Muscle layer of duodenum (tissue), 2 donors: ENCODE data around the gene GAGE1.
"Not testable (repeated sequence)": the region's sequence is repeated elsewhere in the genome, so short reads cannot be mapped to it uniquely, and the experiment has no call there.

Experiments used
- H3K27ac ChIP-seq: one replicate; pipeline ENCODE4 v1.7.0; 2013; ENCODE audit warnings: mild to moderate bottlenecking, low read length
- H3K27me3 ChIP-seq: one replicate; pipeline ENCODE4 v1.7.0; 2013; ENCODE audit warnings: low read depth, mild to moderate bottlenecking, control low read depth, low read length
- H3K36me3 ChIP-seq, 2 donors: one replicate each; pipeline ENCODE4 v1.7.0; 2013; ENCODE audit warnings: low read length in 2 of 2, control low read depth in 1 of 2, mild to moderate bottlenecking in 1 of 2; ENCODE audit not compliant: insufficient read depth in 2 of 2, control insufficient read depth in 1 of 2
- H3K4me1 ChIP-seq, 2 donors: one replicate each; pipeline ENCODE4 v1.7.0; 2013; ENCODE audit warnings: low read length in 2 of 2, mild to moderate bottlenecking in 2 of 2, control low read depth in 1 of 2, moderate library complexity in 1 of 2; ENCODE audit not compliant: insufficient read depth in 2 of 2, control insufficient read depth in 1 of 2
- H3K4me3 ChIP-seq, 2 donors: one replicate each; pipeline ENCODE4 v1.7.0; 2013; ENCODE audit warnings: low read length in 2 of 2, low read depth in 1 of 2, mild to moderate bottlenecking in 1 of 2
- H3K9me3 ChIP-seq, 2 donors: one replicate each; pipeline ENCODE4 v1.7.0; 2013; ENCODE audit warnings: low read length in 2 of 2, control low read depth in 1 of 2, mild to moderate bottlenecking in 1 of 2; ENCODE audit not compliant: control insufficient read depth in 1 of 2
- donor health status: healthy.

Gene GAGE1, protein sequence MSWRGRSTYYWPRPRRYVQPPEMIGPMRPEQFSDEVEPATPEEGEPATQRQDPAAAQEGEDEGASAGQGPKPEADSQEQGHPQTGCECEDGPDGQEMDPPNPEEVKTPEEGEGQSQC

DNA sequence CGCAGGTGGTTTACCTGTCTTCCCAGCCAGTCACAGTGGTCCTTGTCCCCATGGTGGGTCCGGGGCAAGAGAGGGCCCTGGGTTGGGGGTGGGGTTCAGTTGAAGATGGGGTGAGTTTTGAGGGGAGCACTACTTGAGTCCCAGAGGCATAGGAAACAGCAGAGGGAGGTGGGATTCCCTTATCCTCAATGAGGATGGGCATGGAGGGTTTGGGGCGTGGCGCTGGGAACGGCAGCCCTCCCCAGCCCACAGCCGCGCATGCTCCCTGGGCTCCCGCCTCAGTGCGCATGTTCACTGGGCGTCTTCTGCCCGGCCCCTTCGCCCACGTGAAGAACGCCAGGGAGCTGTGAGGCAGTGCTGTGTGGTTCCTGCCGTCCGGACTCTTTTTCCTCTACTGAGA, at the start of gene GAGE1:
TSS of gene GAGE1 (plus strand) at position 301 of the 400 bp plus-strand sequence. CDS start 1,155 bp downstream, outside the sequence.
- H3K9me3 ChIP-seq, H3K27me3 ChIP-seq, H3K4me3 ChIP-seq, H3K27ac ChIP-seq, H3K4me1 ChIP-seq, H3K36me3 ChIP-seq: not testable (repeated sequence)

DNA sequence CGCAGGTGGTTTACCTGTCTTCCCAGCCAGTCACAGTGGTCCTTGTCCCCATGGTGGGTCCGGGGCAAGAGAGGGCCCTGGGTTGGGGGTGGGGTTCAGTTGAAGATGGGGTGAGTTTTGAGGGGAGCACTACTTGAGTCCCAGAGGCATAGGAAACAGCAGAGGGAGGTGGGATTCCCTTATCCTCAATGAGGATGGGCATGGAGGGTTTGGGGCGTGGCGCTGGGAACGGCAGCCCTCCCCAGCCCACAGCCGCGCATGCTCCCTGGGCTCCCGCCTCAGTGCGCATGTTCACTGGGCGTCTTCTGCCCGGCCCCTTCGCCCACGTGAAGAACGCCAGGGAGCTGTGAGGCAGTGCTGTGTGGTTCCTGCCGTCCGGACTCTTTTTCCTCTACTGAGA, 47.8 kb upstream of the GAGE1 start, which contains the start of gene GAGE12E:
TSS of gene GAGE12E (plus strand) at position 301 of the 400 bp plus-strand sequence. CDS start 1,155 bp downstream, outside the sequence.
- not testable (repeated sequence) for H3K4me1 ChIP-seq, H3K9me3 ChIP-seq, H3K27ac ChIP-seq, H3K36me3 ChIP-seq, H3K27me3 ChIP-seq, H3K4me3 ChIP-seq

DNA sequence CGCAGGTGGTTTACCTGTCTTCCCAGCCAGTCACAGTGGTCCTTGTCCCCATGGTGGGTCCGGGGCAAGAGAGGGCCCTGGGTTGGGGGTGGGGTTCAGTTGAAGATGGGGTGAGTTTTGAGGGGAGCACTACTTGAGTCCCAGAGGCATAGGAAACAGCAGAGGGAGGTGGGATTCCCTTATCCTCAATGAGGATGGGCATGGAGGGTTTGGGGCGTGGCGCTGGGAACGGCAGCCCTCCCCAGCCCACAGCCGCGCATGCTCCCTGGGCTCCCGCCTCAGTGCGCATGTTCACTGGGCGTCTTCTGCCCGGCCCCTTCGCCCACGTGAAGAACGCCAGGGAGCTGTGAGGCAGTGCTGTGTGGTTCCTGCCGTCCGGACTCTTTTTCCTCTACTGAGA, 38.3 kb upstream of the GAGE1 start, which contains the start of gene GAGE12F:
TSS of gene GAGE12F (plus strand) at position 301 of the 400 bp plus-strand sequence. CDS start 1,155 bp downstream, outside the sequence.
- not testable (repeated sequence) for H3K36me3 ChIP-seq

DNA sequence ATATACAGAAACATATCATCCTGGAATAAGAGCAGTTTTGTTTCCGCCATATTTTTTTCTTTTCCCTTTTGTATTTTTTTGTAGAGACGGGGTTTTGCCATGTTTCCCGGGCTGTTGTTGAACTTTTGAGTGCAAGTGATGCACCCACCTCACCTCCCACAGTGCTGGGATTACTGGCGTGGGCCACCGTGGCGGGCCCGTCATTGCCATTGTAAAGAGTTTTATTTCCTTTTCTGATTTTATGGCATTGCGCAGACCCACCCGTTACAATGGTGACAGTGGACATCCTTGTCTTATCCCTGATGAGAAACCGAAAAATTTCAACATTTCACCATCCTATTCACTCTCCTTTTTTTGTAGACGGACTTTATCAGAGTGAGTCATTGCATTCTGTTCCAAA, 30.1 kb upstream of the GAGE1 start:
- H3K4me1 ChIP-seq, H3K27ac ChIP-seq, H3K36me3 ChIP-seq, H3K9me3 ChIP-seq, H3K27me3 ChIP-seq, H3K4me3 ChIP-seq: not testable (repeated sequence)

More for the DNA sequence above, 38.3 kb upstream of the GAGE1 start, which contains the start of gene GAGE12F:
- not testable (repeated sequence) for H3K27ac ChIP-seq, H3K4me3 ChIP-seq, H3K4me1 ChIP-seq, H3K27me3 ChIP-seq, H3K9me3 ChIP-seq

DNA sequence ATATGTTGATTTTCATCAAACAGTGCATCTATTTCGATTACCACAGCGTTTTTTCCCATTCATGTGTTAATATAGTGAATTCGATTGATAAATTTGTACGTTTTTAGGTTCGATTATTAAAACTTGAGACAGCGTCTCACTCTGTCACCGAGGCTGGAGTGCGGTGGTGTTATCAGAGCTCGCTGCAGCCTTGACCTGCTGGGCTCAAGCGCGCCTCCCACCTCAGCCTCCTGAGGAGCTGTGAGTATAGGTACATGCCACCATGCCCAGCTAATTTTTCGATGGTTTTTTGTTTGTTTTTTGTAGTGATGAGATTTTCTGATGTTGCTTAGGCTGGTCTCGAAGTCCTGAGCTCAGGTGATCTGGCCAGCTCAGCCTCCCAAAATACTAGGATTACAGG, 29.7 kb upstream of the GAGE1 start:
- H3K36me3 ChIP-seq, H3K4me3 ChIP-seq, H3K4me1 ChIP-seq, H3K9me3 ChIP-seq, H3K27me3 ChIP-seq, H3K27ac ChIP-seq: not testable (repeated sequence)

DNA sequence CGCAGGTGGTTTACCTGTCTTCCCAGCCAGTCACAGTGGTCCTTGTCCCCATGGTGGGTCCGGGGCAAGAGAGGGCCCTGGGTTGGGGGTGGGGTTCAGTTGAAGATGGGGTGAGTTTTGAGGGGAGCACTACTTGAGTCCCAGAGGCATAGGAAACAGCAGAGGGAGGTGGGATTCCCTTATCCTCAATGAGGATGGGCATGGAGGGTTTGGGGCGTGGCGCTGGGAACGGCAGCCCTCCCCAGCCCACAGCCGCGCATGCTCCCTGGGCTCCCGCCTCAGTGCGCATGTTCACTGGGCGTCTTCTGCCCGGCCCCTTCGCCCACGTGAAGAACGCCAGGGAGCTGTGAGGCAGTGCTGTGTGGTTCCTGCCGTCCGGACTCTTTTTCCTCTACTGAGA, 28.7 kb upstream of the GAGE1 start, which contains the start of gene GAGE12G:
TSS of gene GAGE12G (plus strand) at position 301 of the 400 bp plus-strand sequence. CDS start 1,155 bp downstream, outside the sequence.
- H3K27me3 ChIP-seq, H3K9me3 ChIP-seq, H3K36me3 ChIP-seq: not testable (repeated sequence)

DNA sequence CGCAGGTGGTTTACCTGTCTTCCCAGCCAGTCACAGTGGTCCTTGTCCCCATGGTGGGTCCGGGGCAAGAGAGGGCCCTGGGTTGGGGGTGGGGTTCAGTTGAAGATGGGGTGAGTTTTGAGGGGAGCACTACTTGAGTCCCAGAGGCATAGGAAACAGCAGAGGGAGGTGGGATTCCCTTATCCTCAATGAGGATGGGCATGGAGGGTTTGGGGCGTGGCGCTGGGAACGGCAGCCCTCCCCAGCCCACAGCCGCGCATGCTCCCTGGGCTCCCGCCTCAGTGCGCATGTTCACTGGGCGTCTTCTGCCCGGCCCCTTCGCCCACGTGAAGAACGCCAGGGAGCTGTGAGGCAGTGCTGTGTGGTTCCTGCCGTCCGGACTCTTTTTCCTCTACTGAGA, 19.2 kb upstream of the GAGE1 start, which contains the start of gene GAGE12H:
TSS of gene GAGE12H (plus strand) at position 301 of the 400 bp plus-strand sequence. CDS start 1,155 bp downstream, outside the sequence.
- not testable (repeated sequence) for H3K4me3 ChIP-seq, H3K9me3 ChIP-seq, H3K36me3 ChIP-seq, H3K4me1 ChIP-seq, H3K27ac ChIP-seq, H3K27me3 ChIP-seq

More for the DNA sequence above, 28.7 kb upstream of the GAGE1 start, which contains the start of gene GAGE12G:
- not testable (repeated sequence) for H3K4me3 ChIP-seq, H3K4me1 ChIP-seq, H3K27ac ChIP-seq

DNA sequence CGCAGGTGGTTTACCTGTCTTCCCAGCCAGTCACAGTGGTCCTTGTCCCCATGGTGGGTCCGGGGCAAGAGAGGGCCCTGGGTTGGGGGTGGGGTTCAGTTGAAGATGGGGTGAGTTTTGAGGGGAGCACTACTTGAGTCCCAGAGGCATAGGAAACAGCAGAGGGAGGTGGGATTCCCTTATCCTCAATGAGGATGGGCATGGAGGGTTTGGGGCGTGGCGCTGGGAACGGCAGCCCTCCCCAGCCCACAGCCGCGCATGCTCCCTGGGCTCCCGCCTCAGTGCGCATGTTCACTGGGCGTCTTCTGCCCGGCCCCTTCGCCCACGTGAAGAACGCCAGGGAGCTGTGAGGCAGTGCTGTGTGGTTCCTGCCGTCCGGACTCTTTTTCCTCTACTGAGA, 9.6 kb upstream of the GAGE1 start, which contains the start of gene GAGE2A:
TSS of gene GAGE2A (plus strand) at position 301 of the 400 bp plus-strand sequence. CDS start 1,155 bp downstream, outside the sequence.
- not testable (repeated sequence) for H3K9me3 ChIP-seq, H3K27me3 ChIP-seq, H3K4me3 ChIP-seq

DNA sequence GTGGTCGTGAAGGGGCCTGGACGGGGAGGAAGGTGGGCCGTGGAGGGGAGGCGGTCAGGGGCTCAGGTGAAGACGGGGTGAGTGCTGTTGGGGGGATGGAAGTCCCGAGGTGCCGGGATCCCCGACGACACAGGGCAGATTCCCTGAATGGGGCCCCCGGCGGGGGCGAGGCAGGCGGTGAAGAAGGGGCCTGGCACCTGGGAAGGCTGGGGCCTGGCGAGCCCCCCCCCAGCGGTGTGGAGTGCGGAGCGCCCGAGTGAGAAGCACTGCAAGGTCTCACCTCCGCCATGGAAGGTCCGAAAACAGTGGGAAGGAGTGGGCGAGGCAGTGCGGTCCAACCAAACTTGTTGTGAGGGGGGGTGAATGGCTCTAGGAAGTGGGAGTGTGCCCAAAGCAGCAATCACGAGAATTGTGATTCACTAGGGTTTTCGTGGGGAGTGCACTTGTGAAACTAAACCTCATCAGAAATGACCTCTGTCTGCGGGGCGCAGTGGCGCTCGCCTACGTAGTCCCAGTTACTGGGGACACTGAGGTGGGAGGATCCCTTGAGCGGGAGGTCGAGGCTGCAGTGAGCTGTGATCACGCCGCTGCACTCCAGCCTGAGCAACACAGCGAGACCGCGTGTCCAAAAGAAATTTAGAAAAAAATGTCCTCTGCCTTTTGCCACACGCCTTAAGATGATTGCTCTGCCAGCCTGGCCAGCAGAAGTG, 8.9 kb upstream of the GAGE1 start:
- H3K9me3 ChIP-seq, H3K36me3 ChIP-seq, H3K4me3 ChIP-seq, H3K4me1 ChIP-seq, H3K27ac ChIP-seq, H3K27me3 ChIP-seq: not testable (repeated sequence)

More for the DNA sequence above, 9.6 kb upstream of the GAGE1 start, which contains the start of gene GAGE2A:
- H3K36me3 ChIP-seq, H3K27ac ChIP-seq, H3K4me1 ChIP-seq: not testable (repeated sequence)

DNA sequence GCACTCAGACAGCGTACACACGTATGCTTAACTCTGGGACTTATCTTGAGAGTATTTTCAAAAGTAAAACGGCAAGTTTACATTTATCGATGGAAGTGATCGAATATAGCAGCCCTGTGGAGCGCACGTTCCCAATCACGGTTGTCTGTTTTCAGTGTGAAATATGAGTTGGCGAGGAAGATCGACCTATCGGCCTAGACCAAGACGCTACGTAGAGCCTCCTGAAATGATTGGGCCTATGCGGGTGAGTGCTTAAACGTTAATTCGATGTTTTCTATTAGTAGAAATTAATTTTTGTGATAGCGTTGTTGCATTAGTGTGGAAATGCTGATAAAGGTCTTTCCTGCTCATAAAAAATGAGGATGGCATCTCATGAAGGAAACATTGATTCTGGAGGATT, 8.3 kb upstream of the GAGE1 start:
- H3K9me3 ChIP-seq, H3K36me3 ChIP-seq, H3K27ac ChIP-seq, H3K4me1 ChIP-seq, H3K27me3 ChIP-seq, H3K4me3 ChIP-seq: not testable (repeated sequence)

DNA sequence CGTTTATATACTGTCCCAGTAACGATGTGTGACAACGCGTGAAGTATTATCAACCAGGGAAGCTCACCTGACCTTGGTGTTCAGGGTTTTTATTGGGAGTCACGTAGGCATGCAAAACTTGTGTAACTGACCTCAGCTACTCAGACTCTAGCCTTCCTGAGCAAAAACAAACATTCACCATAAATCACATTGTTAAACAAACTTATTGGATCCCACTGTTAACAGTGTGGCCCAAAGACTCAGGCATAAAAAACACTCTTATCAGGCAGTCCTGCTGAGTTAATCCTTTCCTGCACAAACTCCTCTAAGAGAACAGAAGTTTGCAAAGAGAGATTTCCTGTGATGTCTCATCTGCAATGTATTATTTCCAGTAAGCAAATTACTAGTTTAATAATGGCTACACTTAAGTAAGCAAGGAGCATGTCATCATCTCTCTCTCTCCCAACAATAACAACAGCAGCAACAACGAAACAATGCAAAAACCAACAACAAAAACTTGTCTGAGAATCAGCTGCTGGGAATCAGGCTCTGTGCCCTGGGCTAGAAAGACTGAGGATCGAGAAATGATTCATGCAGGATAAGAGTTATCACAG, 12.0 kb downstream of the GAGE1 start:
- no peaks in the 10 kb centered on the region for H3K9me3 ChIP-seq
- no peaks in the 10 kb centered on the region for H3K36me3 ChIP-seq
- no peaks in the 10 kb centered on the region for H3K4me1 ChIP-seq
- no peak overlapping the region for H3K27ac ChIP-seq
- H3K4me3 ChIP-seq, result no peak overlapping the region
- H3K27me3 ChIP-seq, result no peaks in the 10 kb centered on the region
